Fibroblast of the conjunctiva (primary cell): ENCODE data around the gene PCDH15.

Experiments
- DNase-seq: peaks from one replicate; pipeline ENCODE4 v3.0.0-alpha.2; 2010; ENCODE audit warnings: low read depth

Gene PCDH15

GRCh38 chr10:54130394-54130793 is 670.6 kb downstream of the PCDH15 start:
- no peak for DNase-seq

GRCh38 chr10:54125098-54125747 is 675.8 kb downstream of the PCDH15 start:
- no peak for DNase-seq

- DNase-seq, result no peak
These were observed 676.7 kb downstream of the PCDH15 start for GRCh38 chr10:54124209-54124885.

- DNase-seq, result no peak
These were observed 680.2 kb downstream of the PCDH15 start for GRCh38 chr10:54120806-54121205.

- DNase-seq, result no peak
These were observed 692.1 kb downstream of the PCDH15 start for GRCh38 chr10:54108961-54109360.

GRCh38 chr10:54096892-54097291 is 704.1 kb downstream of the PCDH15 start:
- no peak for DNase-seq

GRCh38 chr10:54094321-54094720 is 706.7 kb downstream of the PCDH15 start:
- no peak for DNase-seq

GRCh38 chr10:54091237-54091636 is 709.8 kb downstream of the PCDH15 start:
- no peak for DNase-seq

GRCh38 chr10:54081950-54082349 is 719.1 kb downstream of the PCDH15 start:
- DNase-seq, result no peak

GRCh38 chr10:54067361-54067760 is 733.7 kb downstream of the PCDH15 start:
- no peak for DNase-seq

GRCh38 chr10:54066646-54067045 is 734.4 kb downstream of the PCDH15 start:
- DNase-seq, result no peak

- DNase-seq, result no peak
These were observed 735.9 kb downstream of the PCDH15 start for GRCh38 chr10:54065106-54065505.

GRCh38 chr10:54064215-54064614 is 736.8 kb downstream of the PCDH15 start:
- DNase-seq, result no peak

- DNase-seq, result no peak
These were observed 737.5 kb downstream of the PCDH15 start for GRCh38 chr10:54063514-54063913.

- DNase-seq, result no peak
These were observed 740.5 kb downstream of the PCDH15 start for GRCh38 chr10:54060572-54060971.

- DNase-seq, result no peak
These were observed 743.7 kb downstream of the PCDH15 start for GRCh38 chr10:54057357-54057756.

- DNase-seq, result no peak
These were observed 774.7 kb downstream of the PCDH15 start for GRCh38 chr10:54026340-54026739.

GRCh38 chr10:54011117-54011516 is 789.9 kb downstream of the PCDH15 start:
- DNase-seq, result no peak

GRCh38 chr10:54010337-54010933 is 790.6 kb downstream of the PCDH15 start:
- no peak for DNase-seq

- no peak for DNase-seq
These were observed 791.4 kb downstream of the PCDH15 start for GRCh38 chr10:54009672-54010071.

GRCh38 chr10:54002077-54002476 is 799.0 kb downstream of the PCDH15 start:
- no peak for DNase-seq

GRCh38 chr10:53997953-53998352 is 803.1 kb downstream of the PCDH15 start:
- DNase-seq, result no peak

- DNase-seq, result no peak
These were observed 810.2 kb downstream of the PCDH15 start for GRCh38 chr10:53990799-53991238.
